Neural cell (in vitro differentiated cells): ENCODE measurements around the gene ZDHHC14. TPM values are rescaled to one million over a fixed set of nuclear protein-coding genes. Genes with fewer than 3 reads are reported as not detected.

Source experiments
- H2AFZ ChIP-seq: fragments of 200-600, 300-800 bp; sonication (generic), shearing (Covaris generic); 2 replicates; pipeline ENCODE4 v1.6.0; 2014; ENCODE audit warnings: low read depth, mild to moderate bottlenecking, antibody characterized with exemption, low read length, moderate library complexity
- H3F3A ChIP-seq: fragments of 200-600 bp; shearing (Covaris generic); 2 replicates; pipeline ENCODE4 v1.6.1; 2016; ENCODE audit warnings: mild to moderate bottlenecking, moderate library complexity, mixed read lengths, antibody characterized with exemption, low read length; ENCODE audit not compliant: insufficient read depth, poor library complexity, severe bottlenecking
- H3K27ac ChIP-seq: fragments of 200-600, 300-800 bp; sonication (generic), shearing (Covaris generic); 2 replicates; pipeline ENCODE4 v1.5.1; 2014; ENCODE audit warnings: mild to moderate bottlenecking, low read length, moderate library complexity
- H3K27me3 ChIP-seq: fragments of 300-800, 200-600 bp; sonication (generic), shearing (Covaris generic); 2 replicates; pipeline ENCODE4 v1.6.0; 2014; ENCODE audit warnings: mild to moderate bottlenecking, low read depth, low read length, moderate library complexity; ENCODE audit not compliant: insufficient read depth
- H3K36me3 ChIP-seq: fragments of 300-800, 200-600 bp; sonication (generic), shearing (Covaris generic); 2 replicates; pipeline ENCODE4 v1.5.1; 2014; ENCODE audit warnings: mild to moderate bottlenecking, antibody characterized with exemption, low read length, moderate library complexity; ENCODE audit not compliant: insufficient read depth
- H3K4me2 ChIP-seq: fragments of 300-800, 200-600 bp; sonication (generic), shearing (Covaris generic); 2 replicates; pipeline ENCODE4 v1.6.0; 2014; ENCODE audit warnings: mild to moderate bottlenecking, low read length
- H3K4me3 ChIP-seq: fragments of 300-800, 200-600 bp; sonication (generic), shearing (Covaris generic); 2 replicates; pipeline ENCODE4 v1.5.1; 2014; ENCODE audit warnings: mild to moderate bottlenecking, low read length, moderate library complexity
- H3K79me2 ChIP-seq: fragments of 200-600 bp; shearing (Covaris generic); replicated peaks from 2 replicates; pipeline ENCODE4 v1.6.0; 2014; ENCODE audit warnings: mild to moderate bottlenecking, low read length, moderate library complexity; ENCODE audit not compliant: insufficient read depth
- H3K9ac ChIP-seq: fragments of 300-800, 200-600 bp; sonication (generic), shearing (Covaris generic); 2 replicates; pipeline ENCODE4 v1.6.1; 2016; ENCODE audit warnings: mild to moderate bottlenecking, low read length, mixed read lengths
- H3K9me2 ChIP-seq: fragments of 200-600 bp; shearing (Covaris generic); 2 replicates; pipeline ENCODE4 v1.6.1; 2016; ENCODE audit warnings: mild to moderate bottlenecking, low read length, mixed read lengths; ENCODE audit not compliant: insufficient read depth
- H3K9me3 ChIP-seq: fragments of 200-600, 300-800 bp; sonication (generic), shearing (Covaris generic); 2 replicates; pipeline ENCODE4 v1.6.1; 2016; ENCODE audit warnings: mild to moderate bottlenecking, mixed run types, low read length, moderate library complexity, mixed read lengths
- H4K20me1 ChIP-seq: fragments of 200-600 bp; shearing (Covaris generic); 2 replicates; pipeline ENCODE4 v1.6.1; 2016; ENCODE audit warnings: mild to moderate bottlenecking, mixed run types; ENCODE audit not compliant: insufficient read depth
- EP300 ChIP-seq: fragments of 450-650 bp; conservative IDR thresholded peaks from 2 replicates; pipeline ENCODE4 v1.6.1; 2014; ENCODE audit warnings: antibody characterized with exemption, mild to moderate bottlenecking, moderate library complexity; ENCODE audit not compliant: poor library complexity, severe bottlenecking
- EZH2 ChIP-seq: fragments of 200-600, 300-800 bp; shearing (Covaris generic), sonication (generic); IDR thresholded peaks from 2 replicates; pipeline ENCODE4 v1.6.1; 2014; ENCODE audit warnings: antibody characterized with exemption, low read length, borderline replicate concordance, mild to moderate bottlenecking; ENCODE audit not compliant: insufficient read depth, poor library complexity, severe bottlenecking
- MXI1 ChIP-seq: fragments of 450-650 bp; conservative IDR thresholded peaks from 2 replicates; pipeline ENCODE4 v1.6.1; 2014; ENCODE audit warnings: antibody characterized with exemption, mild to moderate bottlenecking; ENCODE audit not compliant: poor library complexity, severe bottlenecking
- POLR2AphosphoS5 ChIP-seq: IDR thresholded peaks from 2 replicates; pipeline ENCODE4 v1.6.1; 2012
- RAD21 ChIP-seq: fragments of 450-650 bp; conservative IDR thresholded peaks from 2 replicates; pipeline ENCODE4 v1.6.1; 2014; ENCODE audit warnings: antibody characterized with exemption, mild to moderate bottlenecking, moderate library complexity
- SMC3 ChIP-seq: fragments of 450-650 bp; conservative IDR thresholded peaks from 2 replicates; pipeline ENCODE4 v1.6.1; 2014; ENCODE audit warnings: antibody characterized with exemption, mild to moderate bottlenecking, moderate library complexity; ENCODE audit not compliant: poor library complexity
- TAF1 ChIP-seq: IDR thresholded peaks from 2 replicates; pipeline ENCODE4 v1.6.1; 2012; ENCODE audit warnings: low read depth
- polyA plus RNA-seq: library from polyadenylated mRNA; depleted of rRNA; stranded (reverse); fragments of >200 nt; gene quantifications from 2 replicates; pipeline ENCODE4 v1.2.3, GENCODE V29; 2014
- TF ChIP-seq, protein P1 (sequence below): IDR thresholded peaks from 2 replicates; pipeline ENCODE4 v1.6.1; 2012; ENCODE audit warnings: borderline replicate concordance
- TF ChIP-seq, protein P2 (sequence below): fragments of 450-650 bp; IDR thresholded peaks from 2 replicates; pipeline ENCODE4 v1.5.1; 2014; ENCODE audit warnings: antibody characterized with exemption, mild to moderate bottlenecking, moderate library complexity; ENCODE audit not compliant: poor library complexity, severe bottlenecking

The ZDHHC14 gene
- polyA plus RNA-seq, 1 donor from 2014 or later, result 4.1 TPM

DNA sequence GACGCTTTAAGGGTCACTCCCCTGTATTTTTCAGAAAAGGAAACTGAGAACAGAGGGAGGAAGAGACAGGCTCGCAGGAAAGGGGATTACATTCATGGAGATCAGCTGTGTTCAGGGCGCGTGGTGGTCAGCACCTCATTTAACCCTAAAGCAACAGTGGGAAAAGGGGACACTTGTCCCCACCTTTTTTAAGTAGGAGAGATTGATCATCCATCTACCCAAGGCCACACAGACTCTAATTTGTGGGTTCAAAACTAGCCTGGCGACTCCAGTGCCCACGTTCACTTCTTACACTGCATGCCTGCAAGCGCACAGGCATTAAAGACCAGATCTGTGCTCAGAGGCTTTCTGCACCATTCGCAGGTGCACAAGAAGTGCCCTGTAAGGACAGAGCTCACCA, 274.1 kb downstream of the ZDHHC14 start:
- Histone ChIP-seq H3K4me2 (no peak overlapping the region), H3K9me3 (no peaks in the 10 kb centered on the region), H4K20me1 (no peaks in the 10 kb centered on the region), H3K4me3 (no peak overlapping the region), H3K27me3 (no peaks in the 10 kb centered on the region), H3K27ac (no peak overlapping the region), H3K9me2 (no peaks in the 10 kb centered on the region), H3K79me2 (no peaks in the 10 kb centered on the region), H3F3A (no peaks in the 10 kb centered on the region), H3K36me3 (no peaks in the 10 kb centered on the region), H2AFZ (no peak overlapping the region), H3K9ac (no peak overlapping the region)
- no peak for TF ChIP-seq EZH2

DNA sequence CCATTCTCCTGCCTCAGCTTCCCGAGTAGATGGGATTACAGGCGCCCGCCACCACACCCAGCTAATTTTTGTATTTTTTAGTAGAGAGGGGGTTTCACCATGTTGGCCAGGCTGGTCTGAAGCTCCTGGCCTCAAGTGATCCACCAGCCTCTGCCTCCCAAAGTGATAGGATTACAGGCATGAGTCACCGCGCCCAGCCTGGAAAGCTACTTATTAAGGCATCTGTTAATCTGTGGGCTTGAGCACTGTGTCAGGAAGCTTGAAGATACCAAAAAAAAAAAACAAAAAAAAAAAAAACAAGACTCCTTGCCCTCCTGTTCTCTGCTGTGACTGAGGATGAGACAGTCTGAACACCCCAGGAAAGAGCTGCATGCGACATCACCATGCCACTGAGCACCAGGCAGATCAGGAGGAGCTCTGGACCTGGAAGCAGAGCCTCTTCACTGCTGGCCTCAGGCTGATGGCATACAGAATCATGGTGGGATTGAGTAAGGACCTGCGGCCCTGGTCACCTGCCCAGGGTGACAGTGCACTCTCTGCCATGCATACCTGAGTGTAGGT, 275.5 kb downstream of the ZDHHC14 start:
- Histone ChIP-seq H2AFZ (no peak overlapping the region), H3F3A (no peaks in the 10 kb centered on the region), H3K36me3 (no peaks in the 10 kb centered on the region), H3K27ac (no peak overlapping the region), H3K9me3 (no peaks in the 10 kb centered on the region), H4K20me1 (no peaks in the 10 kb centered on the region), H3K9me2 (no peaks in the 10 kb centered on the region), H3K9ac (no peak overlapping the region), H3K4me2 (no peak overlapping the region), H3K4me3 (no peak overlapping the region), H3K79me2 (no peaks in the 10 kb centered on the region), H3K27me3 (no peaks in the 10 kb centered on the region)
- TF ChIP-seq EZH2, result no peak
- TF ChIP-seq, protein P1, sequence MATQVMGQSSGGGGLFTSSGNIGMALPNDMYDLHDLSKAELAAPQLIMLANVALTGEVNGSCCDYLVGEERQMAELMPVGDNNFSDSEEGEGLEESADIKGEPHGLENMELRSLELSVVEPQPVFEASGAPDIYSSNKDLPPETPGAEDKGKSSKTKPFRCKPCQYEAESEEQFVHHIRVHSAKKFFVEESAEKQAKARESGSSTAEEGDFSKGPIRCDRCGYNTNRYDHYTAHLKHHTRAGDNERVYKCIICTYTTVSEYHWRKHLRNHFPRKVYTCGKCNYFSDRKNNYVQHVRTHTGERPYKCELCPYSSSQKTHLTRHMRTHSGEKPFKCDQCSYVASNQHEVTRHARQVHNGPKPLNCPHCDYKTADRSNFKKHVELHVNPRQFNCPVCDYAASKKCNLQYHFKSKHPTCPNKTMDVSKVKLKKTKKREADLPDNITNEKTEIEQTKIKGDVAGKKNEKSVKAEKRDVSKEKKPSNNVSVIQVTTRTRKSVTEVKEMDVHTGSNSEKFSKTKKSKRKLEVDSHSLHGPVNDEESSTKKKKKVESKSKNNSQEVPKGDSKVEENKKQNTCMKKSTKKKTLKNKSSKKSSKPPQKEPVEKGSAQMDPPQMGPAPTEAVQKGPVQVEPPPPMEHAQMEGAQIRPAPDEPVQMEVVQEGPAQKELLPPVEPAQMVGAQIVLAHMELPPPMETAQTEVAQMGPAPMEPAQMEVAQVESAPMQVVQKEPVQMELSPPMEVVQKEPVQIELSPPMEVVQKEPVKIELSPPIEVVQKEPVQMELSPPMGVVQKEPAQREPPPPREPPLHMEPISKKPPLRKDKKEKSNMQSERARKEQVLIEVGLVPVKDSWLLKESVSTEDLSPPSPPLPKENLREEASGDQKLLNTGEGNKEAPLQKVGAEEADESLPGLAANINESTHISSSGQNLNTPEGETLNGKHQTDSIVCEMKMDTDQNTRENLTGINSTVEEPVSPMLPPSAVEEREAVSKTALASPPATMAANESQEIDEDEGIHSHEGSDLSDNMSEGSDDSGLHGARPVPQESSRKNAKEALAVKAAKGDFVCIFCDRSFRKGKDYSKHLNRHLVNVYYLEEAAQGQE, result no peak
- TF ChIP-seq, protein P2, sequence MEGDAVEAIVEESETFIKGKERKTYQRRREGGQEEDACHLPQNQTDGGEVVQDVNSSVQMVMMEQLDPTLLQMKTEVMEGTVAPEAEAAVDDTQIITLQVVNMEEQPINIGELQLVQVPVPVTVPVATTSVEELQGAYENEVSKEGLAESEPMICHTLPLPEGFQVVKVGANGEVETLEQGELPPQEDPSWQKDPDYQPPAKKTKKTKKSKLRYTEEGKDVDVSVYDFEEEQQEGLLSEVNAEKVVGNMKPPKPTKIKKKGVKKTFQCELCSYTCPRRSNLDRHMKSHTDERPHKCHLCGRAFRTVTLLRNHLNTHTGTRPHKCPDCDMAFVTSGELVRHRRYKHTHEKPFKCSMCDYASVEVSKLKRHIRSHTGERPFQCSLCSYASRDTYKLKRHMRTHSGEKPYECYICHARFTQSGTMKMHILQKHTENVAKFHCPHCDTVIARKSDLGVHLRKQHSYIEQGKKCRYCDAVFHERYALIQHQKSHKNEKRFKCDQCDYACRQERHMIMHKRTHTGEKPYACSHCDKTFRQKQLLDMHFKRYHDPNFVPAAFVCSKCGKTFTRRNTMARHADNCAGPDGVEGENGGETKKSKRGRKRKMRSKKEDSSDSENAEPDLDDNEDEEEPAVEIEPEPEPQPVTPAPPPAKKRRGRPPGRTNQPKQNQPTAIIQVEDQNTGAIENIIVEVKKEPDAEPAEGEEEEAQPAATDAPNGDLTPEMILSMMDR, result no peak
- TF ChIP-seq TAF1, result no peak
- no peak for TF ChIP-seq MXI1
- TF ChIP-seq SMC3, result no peak
- no peak for TF ChIP-seq EP300
- TF ChIP-seq RAD21, result no peak
- TF ChIP-seq POLR2AphosphoS5, result no peak
